ENCODE results near the gene ASB8.

The ASB8 gene

GRCh38 chr12:48192861-48193260, 35.5 kb upstream of the ASB8 start:
- H3K4me3 ChIP-seq (ENCODE audit: low read length), result no peak overlapping the region
- no peaks in the 10 kb centered on the region for H3K27me3 ChIP-seq (ENCODE audit: control insufficient read depth, insufficient read depth, low read length)
- no peak overlapping the region for H3K9ac ChIP-seq (ENCODE audit: low read length)
- H3K27ac ChIP-seq (ENCODE audit: low read depth, low read length), result no peak overlapping the region
- H3K36me3 ChIP-seq (ENCODE audit: control insufficient read depth, insufficient read depth, low read length), result no peaks in the 10 kb centered on the region
- no peaks in the 10 kb centered on the region for H3K4me1 ChIP-seq (ENCODE audit: control insufficient read depth, insufficient read depth, low read length)

- no peak overlapping the region for H3K9ac ChIP-seq (ENCODE audit: low read length)
- H3K4me3 ChIP-seq (ENCODE audit: low read length), result no peak overlapping the region
- H3K4me1 ChIP-seq (ENCODE audit: control insufficient read depth, insufficient read depth, low read length), result no peaks in the 10 kb centered on the region
- H3K27me3 ChIP-seq (ENCODE audit: control insufficient read depth, insufficient read depth, low read length), result no peaks in the 10 kb centered on the region
- no peak overlapping the region for H3K27ac ChIP-seq (ENCODE audit: low read depth, low read length)
- H3K36me3 ChIP-seq (ENCODE audit: control insufficient read depth, insufficient read depth, low read length), result no peaks in the 10 kb centered on the region
Observed at GRCh38 chr12:48191096-48191495, 33.8 kb upstream of the ASB8 start.

- H3K27me3 ChIP-seq (ENCODE audit: control insufficient read depth, insufficient read depth, low read length), result peaks cover 2% of the 10 kb centered on the region
- no peak overlapping the region for H3K4me3 ChIP-seq (ENCODE audit: low read length)
- H3K36me3 ChIP-seq (ENCODE audit: control insufficient read depth, insufficient read depth, low read length), result no peaks in the 10 kb centered on the region
- H3K27ac ChIP-seq (ENCODE audit: low read depth, low read length), result no peak overlapping the region
- no peaks in the 10 kb centered on the region for H3K4me1 ChIP-seq (ENCODE audit: control insufficient read depth, insufficient read depth, low read length)
- H3K9ac ChIP-seq (ENCODE audit: low read length), result no peak overlapping the region
Observed at GRCh38 chr12:48189331-48190125, 32.2 kb upstream of the ASB8 start.

- H3K27me3 ChIP-seq (ENCODE audit: control insufficient read depth, insufficient read depth, low read length), result peaks cover 7% of the 10 kb centered on the region
- no peak overlapping the region for H3K27ac ChIP-seq (ENCODE audit: low read depth, low read length)
- no peak overlapping the region for H3K4me3 ChIP-seq (ENCODE audit: low read length)
- H3K4me1 ChIP-seq (ENCODE audit: control insufficient read depth, insufficient read depth, low read length), result no peaks in the 10 kb centered on the region
- H3K9ac ChIP-seq (ENCODE audit: low read length), result no peak overlapping the region
- H3K36me3 ChIP-seq (ENCODE audit: control insufficient read depth, insufficient read depth, low read length), result no peaks in the 10 kb centered on the region
Observed at GRCh38 chr12:48187916-48188695, 30.8 kb upstream of the ASB8 start.

GRCh38 chr12:48185181-48185919, 28.0 kb upstream of the ASB8 start:
- Histone ChIP-seq H3K9ac (ENCODE audit: low read length) (no peak overlapping the region), H3K27me3 (ENCODE audit: control insufficient read depth, insufficient read depth, low read length) (peaks cover 12% of the 10 kb centered on the region)

GRCh38 chr12:48184549-48184922, 27.2 kb upstream of the ASB8 start:
- H3K36me3 ChIP-seq (ENCODE audit: control insufficient read depth, insufficient read depth, low read length), result no peaks in the 10 kb centered on the region
- H3K4me3 ChIP-seq (ENCODE audit: low read length), result peak overlapping the region; percentile 50
- no peak overlapping the region for H3K9ac ChIP-seq (ENCODE audit: low read length)
- H3K4me1 ChIP-seq (ENCODE audit: control insufficient read depth, insufficient read depth, low read length), result no peaks in the 10 kb centered on the region
- peaks cover 12% of the 10 kb centered on the region for H3K27me3 ChIP-seq (ENCODE audit: control insufficient read depth, insufficient read depth, low read length)
- no peak overlapping the region for H3K27ac ChIP-seq (ENCODE audit: low read depth, low read length)

More at GRCh38 chr12:48185181-48185919, 28.0 kb upstream of the ASB8 start:
- H3K4me3 ChIP-seq (ENCODE audit: low read length), result no peak overlapping the region
- no peaks in the 10 kb centered on the region for H3K4me1 ChIP-seq (ENCODE audit: control insufficient read depth, insufficient read depth, low read length)
- no peaks in the 10 kb centered on the region for H3K36me3 ChIP-seq (ENCODE audit: control insufficient read depth, insufficient read depth, low read length)
- H3K27ac ChIP-seq (ENCODE audit: low read depth, low read length), result no peak overlapping the region

- Histone ChIP-seq H3K36me3 (ENCODE audit: control insufficient read depth, insufficient read depth, low read length) (no peaks in the 10 kb centered on the region), H3K27ac (ENCODE audit: low read depth, low read length) (no peak overlapping the region), H3K27me3 (ENCODE audit: control insufficient read depth, insufficient read depth, low read length) (peaks cover 12% of the 10 kb centered on the region), H3K4me3 (ENCODE audit: low read length) (peak overlapping the region; percentile 73), H3K4me1 (ENCODE audit: control insufficient read depth, insufficient read depth, low read length) (no peaks in the 10 kb centered on the region), H3K9ac (ENCODE audit: low read length) (no peak overlapping the region)
Observed at GRCh38 chr12:48183876-48184548, 26.7 kb upstream of the ASB8 start.

- H3K27ac ChIP-seq (ENCODE audit: low read depth, low read length), result no peak within 1 kb of the TSS
- no peaks in the 10 kb centered on the region for H3K4me1 ChIP-seq (ENCODE audit: control insufficient read depth, insufficient read depth, low read length)
- no peaks in the 10 kb centered on the region for H3K36me3 ChIP-seq (ENCODE audit: control insufficient read depth, insufficient read depth, low read length)
- H3K9ac ChIP-seq (ENCODE audit: low read length), result no peak within 1 kb of the TSS
- H3K4me3 ChIP-seq (ENCODE audit: low read length), result peak within 1 kb of the TSS; percentile 73
- peaks cover 12% of the 10 kb centered on the region for H3K27me3 ChIP-seq (ENCODE audit: control insufficient read depth, insufficient read depth, low read length)
Observed at GRCh38 chr12:48183091-48183875, 26.0 kb upstream of the ASB8 start, which contains the start of gene CCDC184. CCDC184 (plus strand) TSS chr12:48183644; CDS start chr12:48184123, 479 bp downstream.

GRCh38 chr12:48182631-48183030, 25.3 kb upstream of the ASB8 start:
- H3K4me1 ChIP-seq (ENCODE audit: control insufficient read depth, insufficient read depth, low read length), result no peaks in the 10 kb centered on the region
- peak overlapping the region; percentile 73 for H3K4me3 ChIP-seq (ENCODE audit: low read length)
- no peak overlapping the region for H3K9ac ChIP-seq (ENCODE audit: low read length)
- H3K27me3 ChIP-seq (ENCODE audit: control insufficient read depth, insufficient read depth, low read length), result peaks cover 12% of the 10 kb centered on the region
- H3K27ac ChIP-seq (ENCODE audit: low read depth, low read length), result no peak overlapping the region
- no peaks in the 10 kb centered on the region for H3K36me3 ChIP-seq (ENCODE audit: control insufficient read depth, insufficient read depth, low read length)

- Histone ChIP-seq H3K36me3 (ENCODE audit: control insufficient read depth, insufficient read depth, low read length) (no peaks in the 10 kb centered on the region), H3K4me1 (ENCODE audit: control insufficient read depth, insufficient read depth, low read length) (no peaks in the 10 kb centered on the region), H3K9ac (ENCODE audit: low read length) (no peak overlapping the region), H3K4me3 (ENCODE audit: low read length) (no peak overlapping the region), H3K27me3 (ENCODE audit: control insufficient read depth, insufficient read depth, low read length) (peaks cover 12% of the 10 kb centered on the region), H3K27ac (ENCODE audit: low read depth, low read length) (no peak overlapping the region)
Observed at GRCh38 chr12:48180857-48181495, 23.7 kb upstream of the ASB8 start.

- H3K27me3 ChIP-seq (ENCODE audit: control insufficient read depth, insufficient read depth, low read length), result peaks cover 12% of the 10 kb centered on the region
- no peak overlapping the region for H3K4me3 ChIP-seq (ENCODE audit: low read length)
- no peak overlapping the region for H3K9ac ChIP-seq (ENCODE audit: low read length)
- H3K4me1 ChIP-seq (ENCODE audit: control insufficient read depth, insufficient read depth, low read length), result no peaks in the 10 kb centered on the region
- H3K36me3 ChIP-seq (ENCODE audit: control insufficient read depth, insufficient read depth, low read length), result no peaks in the 10 kb centered on the region
- no peak overlapping the region for H3K27ac ChIP-seq (ENCODE audit: low read depth, low read length)
Observed at GRCh38 chr12:48180424-48180823, 23.1 kb upstream of the ASB8 start.
